IPS-NIHi7 (cell line): Measurements from ENCODE around the gene CPN2.

ENCODE experiments used
- DNase-seq: peaks from one replicate; pipeline ENCODE4 v3.0.0; 2012; ENCODE audit warnings: mixed read lengths; ENCODE audit errors: extremely low spot score

Gene CPN2

DNA sequence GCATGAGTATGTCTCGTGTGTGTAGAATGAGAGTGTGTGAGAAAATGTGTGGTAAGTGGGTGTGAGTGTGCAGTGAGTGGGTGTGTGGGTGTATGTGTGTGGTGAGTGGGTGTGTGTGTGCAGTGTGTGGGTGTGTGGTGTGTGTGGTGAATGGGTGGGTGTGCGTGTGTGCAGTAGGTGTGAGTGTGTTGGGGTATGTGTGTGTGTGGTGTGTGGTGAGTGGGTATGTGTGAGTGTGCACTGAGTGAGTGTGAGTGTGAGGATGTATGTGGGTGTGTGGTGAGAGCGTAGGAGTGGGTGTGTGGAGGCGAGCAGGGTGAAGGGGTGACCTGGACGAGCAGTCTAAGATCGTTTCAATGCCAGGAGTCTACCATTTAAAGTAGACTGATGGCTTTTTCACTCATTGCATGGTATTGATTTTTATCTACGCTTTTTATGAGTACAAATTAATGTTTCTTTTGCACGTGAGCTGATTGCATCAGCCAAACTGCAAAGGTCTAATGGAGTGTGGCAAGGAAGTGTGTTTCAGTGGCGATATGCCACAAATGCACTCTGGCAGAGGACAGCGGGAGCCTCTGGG, 1.6 kb upstream of the CPN2 start:
- no peak for DNase-seq

DNA sequence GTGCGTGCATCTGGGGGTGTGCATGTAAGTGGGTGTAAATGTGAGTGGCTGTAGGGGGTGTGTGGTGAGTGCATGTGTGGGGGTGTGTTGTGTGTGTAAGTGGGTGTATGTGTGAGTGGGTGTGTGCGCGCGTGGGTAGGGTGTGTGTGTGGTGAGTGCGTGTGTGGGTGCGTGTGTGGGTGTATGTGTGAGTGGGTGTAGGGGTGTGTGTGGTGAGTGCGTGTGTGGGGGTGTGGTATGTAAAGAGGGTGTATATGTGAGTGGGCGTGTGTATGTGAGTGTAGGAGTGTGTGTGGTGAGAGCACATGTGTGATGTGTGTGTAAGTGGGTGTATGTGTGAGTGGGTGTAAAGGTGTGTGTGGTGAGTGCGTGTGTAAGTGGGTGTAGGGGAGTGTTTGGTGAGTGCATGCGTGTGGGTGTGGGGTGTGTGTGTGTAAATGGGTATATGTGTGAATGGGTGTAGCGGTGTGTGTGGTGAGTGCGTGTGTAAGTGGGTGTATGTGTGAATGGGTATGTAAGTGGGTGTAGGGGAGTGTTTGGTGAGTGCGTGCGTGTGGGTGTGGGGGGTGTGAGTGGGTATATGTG, 916 bp upstream of the CPN2 start:
- DNase-seq = no peak

DNA sequence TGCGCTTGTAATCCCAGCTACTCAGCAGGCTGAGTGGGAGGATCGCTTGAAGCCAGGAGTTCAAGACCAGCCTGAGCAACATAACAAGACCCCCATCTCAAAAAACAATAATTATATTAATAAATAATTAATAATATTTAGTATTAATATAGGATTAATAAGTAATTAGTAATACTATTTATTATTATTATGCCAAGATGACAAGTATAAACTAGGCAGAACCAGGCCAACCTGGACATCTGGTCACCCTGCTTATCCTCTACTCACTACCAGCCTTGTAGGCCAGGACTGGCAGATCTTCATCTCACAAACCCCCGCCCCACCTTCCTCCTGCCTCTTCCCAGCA, 429 bp downstream of the CPN2 start:
- no peak for DNase-seq

DNA sequence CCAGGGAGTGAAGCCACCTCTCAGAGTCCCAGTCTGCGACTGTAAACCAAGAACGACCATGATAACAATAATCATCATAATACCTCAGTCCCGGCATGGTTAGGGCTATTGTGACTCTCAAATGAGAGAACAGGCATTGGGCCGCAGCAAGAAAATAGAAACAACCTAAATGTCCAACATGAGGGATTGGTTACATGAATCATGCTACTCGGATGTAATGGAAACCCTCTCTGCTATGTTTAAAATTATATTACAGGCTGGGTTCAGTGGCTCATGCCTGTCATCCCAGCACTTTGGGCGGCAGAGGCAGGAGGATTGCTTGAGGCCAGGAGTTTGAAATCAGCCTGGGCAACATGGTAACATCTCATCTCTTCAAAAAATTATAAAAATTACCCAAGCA, 2.8 kb downstream of the CPN2 start:
- DNase-seq = no peak

DNA sequence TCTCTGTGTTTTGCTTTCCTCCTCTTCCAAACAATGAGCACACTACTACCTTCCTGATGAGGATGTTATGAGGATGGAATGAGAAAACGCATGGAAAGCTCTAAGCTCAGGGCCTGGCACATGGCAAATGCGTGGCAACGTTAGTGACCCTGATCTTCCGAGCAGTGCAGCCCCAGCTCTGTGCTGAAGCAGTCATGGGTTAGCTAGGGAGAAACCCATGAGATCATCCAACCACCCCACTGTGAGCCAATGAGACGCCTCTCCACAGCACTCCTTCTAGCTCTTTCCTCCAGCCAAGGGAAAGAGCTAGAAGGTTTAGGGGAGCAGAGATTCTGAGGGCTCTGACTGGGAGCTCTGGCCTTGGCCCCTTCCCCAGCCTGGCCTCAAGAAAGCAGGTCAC, 4.5 kb downstream of the CPN2 start:
- DNase-seq = no peak

DNA sequence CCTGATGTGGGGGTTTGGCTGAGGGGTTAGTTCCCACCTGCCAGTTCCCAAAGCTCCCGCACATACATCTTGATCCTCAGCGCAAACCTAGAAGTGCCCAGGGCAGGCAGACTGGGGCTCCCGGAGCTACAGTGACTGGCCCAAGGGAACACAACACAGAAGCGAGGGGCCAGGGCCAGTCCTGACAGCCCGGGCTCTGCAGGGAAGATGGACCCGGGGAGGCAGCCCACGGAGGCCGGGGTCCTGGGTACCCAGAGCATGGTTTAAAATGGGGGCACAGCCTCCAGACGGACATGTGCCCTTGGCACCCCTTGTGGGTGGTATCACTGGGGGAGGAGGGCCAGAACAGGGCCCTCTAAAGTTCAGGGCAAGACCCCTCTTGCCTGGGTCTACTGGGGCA, 5.1 kb downstream of the CPN2 start:
- no peak for DNase-seq

DNA sequence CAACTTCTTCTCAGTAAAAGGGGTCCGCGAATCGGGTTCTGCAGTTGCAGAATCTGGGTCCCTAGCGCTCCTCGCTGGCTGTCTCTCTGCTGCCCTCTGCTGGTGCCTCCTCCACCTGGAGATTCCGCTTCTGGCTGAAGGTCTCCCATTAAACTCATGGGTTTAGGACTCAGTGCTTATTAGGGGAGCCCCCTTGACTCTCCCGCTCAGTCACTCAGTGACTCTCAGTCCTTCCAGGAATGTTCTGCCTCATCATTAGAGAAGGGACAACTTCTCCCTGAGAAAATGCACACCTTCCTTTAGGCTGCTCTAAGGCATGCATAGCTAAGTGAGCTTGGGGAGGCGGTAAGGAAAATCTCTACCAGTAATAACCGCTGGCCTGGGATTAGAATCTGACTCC, 7.1 kb downstream of the CPN2 start:
- peak; percentile 89 for DNase-seq

GRCh38 chr3:194343561-194343893, 7.6 kb downstream of the CPN2 start:
- DNase-seq = no peak

DNA sequence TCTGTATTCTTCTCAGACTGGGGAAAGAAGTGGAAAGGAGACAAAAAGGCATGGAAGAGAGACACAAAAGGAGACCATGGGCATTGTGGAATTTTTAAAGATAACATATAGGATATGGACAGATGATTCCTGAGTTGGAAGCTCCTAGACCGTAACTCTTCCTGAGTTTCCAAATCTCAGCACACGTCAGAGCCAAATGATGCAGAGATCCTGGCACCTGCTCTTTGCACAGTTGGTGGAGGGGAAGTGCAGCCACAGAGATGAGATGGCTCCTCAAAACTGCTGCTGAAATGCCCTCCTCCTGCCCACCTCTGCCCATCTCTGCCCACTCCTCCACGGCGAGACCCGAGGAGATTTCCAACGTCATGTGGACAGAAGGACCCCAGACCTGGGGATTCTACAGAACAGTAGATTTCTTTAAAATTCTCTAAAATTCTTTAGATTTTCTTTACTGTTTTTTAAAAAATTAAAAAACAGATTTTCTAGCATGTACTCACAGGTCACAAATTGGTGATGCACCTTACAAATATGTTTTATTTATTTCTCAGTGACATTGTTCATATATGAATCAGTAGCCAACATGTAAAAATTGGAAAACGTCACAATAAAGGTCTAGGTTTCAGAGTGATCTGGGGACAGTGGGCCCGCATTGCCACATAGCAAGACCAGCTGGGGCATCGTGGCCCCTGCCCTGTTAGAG, 8.1 kb downstream of the CPN2 start:
- no peak for DNase-seq

DNA sequence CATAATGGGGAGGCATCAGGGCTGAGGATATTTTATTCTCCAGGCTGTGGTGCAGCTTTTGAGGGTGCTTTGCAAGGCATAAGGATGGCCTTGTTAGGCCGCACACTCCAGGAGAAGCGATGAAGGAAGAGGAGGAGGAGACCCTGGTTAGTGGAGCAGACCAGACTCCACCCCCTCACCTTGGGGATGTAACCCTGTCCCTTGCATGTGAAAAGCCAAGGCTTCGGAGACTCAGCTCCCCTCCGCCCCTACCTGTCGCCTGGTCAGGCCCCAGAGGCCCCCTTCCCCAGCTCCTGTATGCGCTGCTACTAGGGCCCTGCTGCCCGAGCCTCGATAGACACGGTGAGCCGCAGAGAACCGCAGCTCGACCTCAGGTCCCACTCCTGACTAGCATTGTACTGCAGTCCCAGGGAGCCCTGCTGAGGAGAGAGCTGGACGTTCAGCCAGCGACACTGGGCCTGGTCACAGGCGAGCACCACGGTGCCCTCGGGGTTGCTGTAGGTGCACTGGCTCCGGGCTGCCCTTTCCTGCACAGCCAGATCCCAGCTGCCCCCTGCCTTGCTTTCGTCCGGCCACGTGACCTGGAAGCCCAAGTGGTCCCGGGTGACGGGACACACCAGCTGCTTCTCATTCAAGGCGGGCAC, 10.2 kb downstream of the CPN2 start:
- DNase-seq = peak; percentile 69

- no peak for DNase-seq
These were observed 11.3 kb downstream of the CPN2 start for GRCh38 chr3:194339840-194340239.

- DNase-seq = peak; percentile 43
These were observed 11.8 kb downstream of the CPN2 start for GRCh38 chr3:194339356-194339755.

DNA sequence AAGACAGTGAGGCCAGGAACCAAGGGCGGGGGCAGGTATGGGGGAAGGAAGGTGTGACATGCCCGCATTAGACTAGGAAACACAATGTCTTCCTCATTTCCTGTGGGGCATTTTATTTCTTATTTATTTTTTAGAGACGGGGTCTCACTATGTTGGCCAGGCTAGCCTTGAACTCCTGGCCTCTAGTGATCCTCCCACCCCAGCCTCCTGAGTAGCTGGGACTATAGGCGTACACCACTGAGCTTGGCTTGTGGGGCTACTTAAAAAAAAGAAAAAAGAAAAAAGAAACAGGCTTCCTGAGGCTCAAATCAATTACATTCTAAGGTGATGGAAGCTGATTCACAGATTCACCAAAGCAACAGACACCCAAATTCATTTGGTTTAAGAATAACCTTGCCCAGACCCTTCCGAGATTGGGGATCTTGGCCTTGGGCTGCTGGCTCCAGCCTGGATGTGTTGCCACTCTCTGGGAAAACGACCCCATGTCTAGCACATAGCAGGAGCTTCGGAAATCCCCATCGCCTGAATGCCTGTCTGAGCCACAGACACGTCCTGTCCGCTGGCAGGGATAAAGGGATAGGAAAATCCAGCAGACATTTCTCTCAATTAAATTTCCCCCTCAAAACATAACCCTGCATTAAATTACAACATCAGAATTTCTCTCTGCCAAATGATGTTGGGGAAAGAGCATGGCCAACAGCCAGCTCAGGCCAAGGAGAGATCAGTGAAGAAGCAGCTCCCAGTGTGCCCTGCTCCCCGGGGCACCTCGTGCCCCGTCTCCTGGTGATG, 13.0 kb downstream of the CPN2 start:
- no peak for DNase-seq

- DNase-seq = no peak
These were observed 14.3 kb downstream of the CPN2 start for GRCh38 chr3:194336601-194337355.

- no peak for DNase-seq
These were observed 17.2 kb downstream of the CPN2 start for GRCh38 chr3:194333981-194334320.

DNA sequence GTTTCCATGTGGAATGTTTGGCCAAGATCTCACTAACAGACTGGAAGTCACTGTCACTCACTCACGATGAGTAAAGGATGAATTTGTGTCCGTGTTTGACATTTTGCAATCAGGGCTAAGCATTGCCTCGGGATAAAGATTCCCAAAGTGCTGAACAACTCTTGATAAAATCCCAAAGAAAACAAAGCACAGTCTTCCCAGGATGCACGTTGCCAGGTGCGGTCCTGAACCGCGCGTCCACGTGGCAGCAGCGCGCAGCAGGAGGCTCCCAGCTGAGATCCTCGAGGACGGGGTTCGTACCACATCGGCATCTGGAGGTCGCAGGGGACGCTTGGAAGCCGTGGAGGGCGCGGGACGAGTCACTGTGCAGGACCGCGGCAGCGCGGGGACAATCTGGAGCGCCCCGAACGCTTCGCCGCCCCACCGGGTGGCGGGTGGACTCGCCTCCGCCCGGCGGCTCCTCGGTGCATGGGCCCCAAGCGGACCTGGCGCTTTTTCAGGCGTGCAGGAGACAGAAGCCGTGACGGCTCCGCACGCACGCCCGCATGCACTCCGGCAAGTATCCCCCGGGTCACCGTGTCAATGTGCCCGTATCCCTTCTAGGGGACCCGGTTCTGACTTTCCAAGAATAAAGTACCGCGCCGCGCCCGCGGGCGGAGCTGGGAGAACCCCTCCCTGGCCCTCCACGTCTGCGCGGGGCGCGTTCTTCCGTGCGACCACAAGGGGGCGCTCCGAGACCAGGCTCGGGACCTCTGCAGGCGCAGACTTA, 17.7 kb downstream of the CPN2 start:
- peak; percentile 83 for DNase-seq

DNA sequence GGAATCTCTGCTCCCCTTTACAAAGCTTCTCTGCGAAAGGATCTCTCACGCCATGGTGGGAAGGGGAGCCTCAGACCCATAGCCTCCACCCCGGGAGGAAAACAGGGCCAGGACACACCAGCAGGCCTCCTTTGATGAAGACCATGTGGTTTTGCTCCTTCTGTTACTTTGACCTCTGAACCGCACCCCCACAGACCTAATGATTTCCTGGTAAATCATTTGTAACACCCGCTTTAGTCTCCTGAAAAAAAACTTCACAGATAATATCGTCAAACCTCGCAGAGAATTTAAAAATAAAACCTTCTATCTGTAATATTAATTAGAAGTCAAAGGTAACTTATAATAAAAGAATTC, 18.3 kb downstream of the CPN2 start:
- DNase-seq = no peak

- DNase-seq = no peak
These were observed 20.5 kb downstream of the CPN2 start for GRCh38 chr3:194330579-194330978.

DNA sequence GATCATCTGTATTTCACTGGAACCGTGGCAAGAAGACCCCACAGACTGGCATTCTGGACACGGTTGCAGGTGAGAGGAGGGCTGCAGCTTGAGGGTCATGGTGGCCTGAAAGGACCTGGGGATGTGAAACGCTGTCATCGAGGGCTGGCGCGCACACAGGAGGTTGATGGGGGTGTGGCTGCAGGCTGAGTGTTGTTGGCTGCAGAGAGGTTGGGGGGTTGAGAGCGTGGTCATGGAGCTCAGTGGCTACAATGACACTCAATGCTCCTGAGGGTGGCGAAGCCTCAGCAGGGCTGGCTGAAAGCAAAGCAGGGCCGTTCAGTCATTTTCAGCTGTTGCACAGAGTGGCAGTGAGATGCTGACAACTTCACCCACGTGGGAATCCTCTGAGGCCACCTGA, 21.0 kb downstream of the CPN2 start:
- DNase-seq = no peak

DNA sequence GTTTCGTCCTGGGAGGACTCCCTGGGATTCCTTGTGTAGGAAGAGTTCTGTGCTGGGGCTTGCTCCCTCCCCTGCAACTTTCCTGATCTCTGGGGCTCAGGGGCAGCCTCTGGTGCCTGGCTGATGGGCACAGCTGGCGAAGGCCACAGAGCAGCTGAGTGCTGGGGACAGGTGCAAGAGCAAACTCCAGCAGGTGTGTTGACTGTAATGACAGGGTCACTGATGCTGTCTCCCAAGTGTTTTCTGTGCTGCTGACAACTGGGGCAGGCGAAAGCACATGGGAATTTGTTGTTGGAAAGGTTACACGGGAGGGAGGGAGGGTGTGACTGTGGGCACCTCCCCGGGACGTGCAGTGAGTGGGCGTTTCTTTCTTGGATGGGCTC, 21.6 kb downstream of the CPN2 start:
- no peak for DNase-seq

DNA sequence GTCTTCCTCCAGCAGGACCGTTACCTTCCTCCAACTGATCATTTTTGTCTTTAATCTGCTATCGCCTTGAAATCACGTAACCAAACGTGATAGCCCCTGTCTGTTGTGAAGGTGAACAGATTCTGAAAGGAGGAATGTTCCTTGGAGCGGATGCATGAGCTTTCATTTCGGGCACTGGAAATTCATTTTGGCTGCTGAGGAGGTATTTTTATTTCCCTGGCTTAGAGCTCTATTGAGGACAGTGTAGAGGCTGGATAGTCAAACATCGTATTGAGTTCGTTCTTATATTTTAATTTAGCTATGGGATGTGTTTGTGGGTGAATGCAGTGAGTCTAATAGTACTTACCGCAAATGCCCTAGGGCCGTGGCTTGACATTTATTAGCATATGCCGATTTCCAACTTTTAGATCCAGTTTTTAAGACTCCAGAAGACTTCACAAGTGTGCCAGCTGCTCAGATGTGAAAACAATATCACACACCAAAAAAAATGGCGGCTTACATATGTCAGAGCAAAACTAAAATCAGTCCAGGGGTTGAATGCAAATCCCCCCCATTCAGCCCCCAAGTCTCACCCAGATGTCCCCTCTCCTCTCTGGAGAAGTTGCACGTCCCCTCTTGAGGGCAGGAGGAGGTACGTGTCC, 22.1 kb downstream of the CPN2 start:
- DNase-seq = no peak
